ENCODE results near the gene SLTM. TPM values are rescaled to one million over a fixed set of nuclear protein-coding genes. Genes with fewer than 3 reads are reported as not detected.
A peak's percentile ranks its signal among the peaks of the same experiment; 100 is the strongest.
"Not testable (repeated sequence)": the region's sequence is repeated elsewhere in the genome, so short reads cannot be mapped to it uniquely, and the experiment has no call there.

The SLTM gene
- total RNA-seq, 1 donor from 2014 or later, result 45.0 TPM

GRCh38 chr15:58932710-58933280, 684 bp downstream of the SLTM start:
- ATAC-seq (ENCODE audit: poor library complexity), result peak; percentile 66
- no peak for DNase-seq
- intact Hi-C loops (cut with DNase I), result no loop called here

- ATAC-seq (ENCODE audit: poor library complexity), result no peak
- DNase-seq, result no peak
- intact Hi-C loops (cut with DNase I), result no loop called here
Measured at GRCh38 chr15:58931987-58932588, 1.4 kb downstream of the SLTM start.

- intact Hi-C loops (cut with DNase I), result no loop called here
- no peak for DNase-seq
- ATAC-seq (ENCODE audit: poor library complexity), result no peak
Measured at GRCh38 chr15:58929891-58930416, 3.5 kb downstream of the SLTM start.

- intact Hi-C loops (cut with DNase I), result no loop called here
- no peak for DNase-seq
- ATAC-seq (ENCODE audit: poor library complexity), result no peak
Measured at GRCh38 chr15:58926823-58927222, 6.7 kb downstream of the SLTM start.

- intact Hi-C loops (cut with DNase I), result no loop called here
- no peak for ATAC-seq (ENCODE audit: poor library complexity)
- no peak for DNase-seq
Measured at GRCh38 chr15:58924327-58924726, 9.2 kb downstream of the SLTM start.

- ATAC-seq (ENCODE audit: poor library complexity), result peak; percentile 18
- no peak for DNase-seq
Measured at GRCh38 chr15:58923696-58924300, 9.7 kb downstream of the SLTM start.

GRCh38 chr15:58923284-58923683, 10.2 kb downstream of the SLTM start:
- no peak for DNase-seq
- intact Hi-C loops (cut with DNase I), result no loop called here
- no peak for ATAC-seq (ENCODE audit: poor library complexity)

More at GRCh38 chr15:58923696-58924300, 9.7 kb downstream of the SLTM start:
- intact Hi-C loops (cut with DNase I), result no loop called here

- no peak for ATAC-seq (ENCODE audit: poor library complexity)
- intact Hi-C loops (cut with DNase I), result no loop called here
- no peak for DNase-seq
Measured at GRCh38 chr15:58921267-58921790, 12.2 kb downstream of the SLTM start.

GRCh38 chr15:58920447-58920846, 13.0 kb downstream of the SLTM start:
- ATAC-seq (ENCODE audit: poor library complexity); intact Hi-C loops (cut with DNase I); DNase-seq: not testable (repeated sequence)

- DNase-seq, result no peak
- ATAC-seq (ENCODE audit: poor library complexity), result no peak
- intact Hi-C loops (cut with DNase I), result no loop called here
Measured at GRCh38 chr15:58919232-58919631, 14.2 kb downstream of the SLTM start.

- DNase-seq (no peak), ATAC-seq (ENCODE audit: poor library complexity) (no peak)
- intact Hi-C loops (cut with DNase I), result no loop called here
Measured at GRCh38 chr15:58918239-58918638, 15.2 kb downstream of the SLTM start.

- ATAC-seq (ENCODE audit: poor library complexity); intact Hi-C loops (cut with DNase I): not testable (repeated sequence)
Measured at GRCh38 chr15:58917613-58918129, 15.8 kb downstream of the SLTM start.

GRCh38 chr15:58916962-58917361, 16.5 kb downstream of the SLTM start:
- intact Hi-C loops (cut with DNase I), result no loop called here
- ATAC-seq (ENCODE audit: poor library complexity) (no peak), DNase-seq (no peak)

More at GRCh38 chr15:58917613-58918129, 15.8 kb downstream of the SLTM start:
- not testable (repeated sequence) for DNase-seq

GRCh38 chr15:58910456-58910855, 23.0 kb downstream of the SLTM start:
- intact Hi-C loops (cut with DNase I), result no loop called here
- DNase-seq (no peak), ATAC-seq (ENCODE audit: poor library complexity) (no peak)

GRCh38 chr15:58909616-58910015, 23.9 kb downstream of the SLTM start:
- intact Hi-C loops (cut with DNase I), result no loop called here
- ATAC-seq (ENCODE audit: poor library complexity) (no peak), DNase-seq (no peak)

GRCh38 chr15:58908550-58909309, 24.7 kb downstream of the SLTM start:
- ATAC-seq (ENCODE audit: poor library complexity), result no peak
- intact Hi-C loops (cut with DNase I), result no loop called here
- no peak for DNase-seq

GRCh38 chr15:58900631-58901030, 32.8 kb downstream of the SLTM start:
- intact Hi-C loops (cut with DNase I), result no loop called here
- no peak for ATAC-seq (ENCODE audit: poor library complexity)
- no peak for DNase-seq

GRCh38 chr15:58898150-58898680, 35.3 kb downstream of the SLTM start:
- ATAC-seq (ENCODE audit: poor library complexity), result no peak
- DNase-seq, result no peak
- intact Hi-C loops (cut with DNase I), result no loop called here

- intact Hi-C loops (cut with DNase I), result no loop called here
- DNase-seq, result no peak
- no peak for ATAC-seq (ENCODE audit: poor library complexity)
Measured at GRCh38 chr15:58889363-58889762, 44.1 kb downstream of the SLTM start.

All from Right ventricle myocardium superior (tissue), 1 donor.